K562 (cell line): ENCODE data around the gene ZNF189. TPM values are rescaled to one million over a fixed set of nuclear protein-coding genes. Genes with fewer than 3 reads are reported as not detected.
A peak's percentile ranks its signal among the peaks of the same experiment; 100 is the strongest.

Experiments
- ATAC-seq: fragments of 200-7000 bp; cut with Tn5 transposase; 3 replicates; pipeline ENCODE4 v1.9.1; 2020; ENCODE audit warnings: moderate library complexity
- BruUV-seq: library from RNA; stranded (reverse); fragments of 400-500 nt; replicated peaks from 2 replicates; lab custom pipeline; 2021; lab: Mats Ljungman, UMichigan
- CTCF ChIA-PET: fragments of 300-600 bp; formaldehyde crosslinking; extraction: SDS; loops from one replicate; lab custom pipeline; 2021; ENCODE audit warnings: low intra/inter-chr PET ratio; lab: Yijun Ruan, JAX
- POLR2A ChIA-PET: fragments of 300-600, 350-650 bp; sonication (Branson Sonifier 250); formaldehyde crosslinking; extraction: SDS; loops from one replicate; lab custom pipeline; 2021; ENCODE audit warnings: antibody characterized with exemption, inconsistent platforms; lab: Yijun Ruan, JAX
- DNase-seq, 4 experiments: peaks; one replicate each; pipeline versions ENCODE4 v3.0.0 to v3.0.0-alpha.2; 2011 to 2018; ENCODE audit warnings: low spot score in 3 of 4, mixed read lengths in 3 of 4; ENCODE audit errors: extremely low read depth in 1 of 4
- FAIRE-seq: peaks from 2 replicates; lab custom pipeline; 2011; peaks lifted over from hg19 to GRCh38; lab: Jason Lieb, UNC
- H2AFZ ChIP-seq: 2 replicates; pipeline ENCODE4 v1.6.0; 2011; ENCODE audit warnings: low read depth, low read length, control low read depth, inconsistent platforms
- H3K27ac ChIP-seq: fragments of 200-600 bp; 3 replicates; pipeline ENCODE4 v1.8.0; 2011; ENCODE audit warnings: low read depth, mild to moderate bottlenecking, control low read depth, inconsistent platforms, low read length, moderate library complexity, mixed read lengths; ENCODE audit errors: extremely low read depth
- H3K27me3 ChIP-seq, 2 experiments: fragments of 300-600 bp in 1 of 2; 2 replicates in 1 of 2; 3 replicates in 1 of 2; pipeline versions ENCODE4 v1.6.0 to v1.8.0; 2011; ENCODE audit warnings: inconsistent platforms in 2 of 2, low read length in 2 of 2, mild to moderate bottlenecking in 1 of 2, mixed read lengths in 1 of 2, moderate library complexity in 1 of 2; ENCODE audit not compliant: control insufficient read depth in 2 of 2, insufficient read depth in 2 of 2
- H3K36me3 ChIP-seq: fragments of 300-600 bp; 3 replicates; pipeline ENCODE4 v1.8.0; 2011; ENCODE audit warnings: mild to moderate bottlenecking, low read length, inconsistent platforms; ENCODE audit not compliant: control insufficient read depth, insufficient read depth
- H3K4me1 ChIP-seq, 2 experiments: fragments of 200-600 bp in 1 of 2; replicated peaks in 1 of 2; 2 replicates in 1 of 2; 3 replicates in 1 of 2; pipeline versions ENCODE4 v1.5.1 to v1.8.0; 2011; ENCODE audit warnings: inconsistent platforms in 2 of 2, low read length in 2 of 2, mild to moderate bottlenecking in 1 of 2, mixed read lengths in 1 of 2, moderate library complexity in 1 of 2; ENCODE audit not compliant: control insufficient read depth in 2 of 2, insufficient read depth in 2 of 2
- H3K4me2 ChIP-seq: 2 replicates; pipeline ENCODE4 v1.6.1; 2011; ENCODE audit warnings: low read length, control low read depth, inconsistent platforms, mixed read lengths; ENCODE audit not compliant: insufficient read depth
- H3K4me3 ChIP-seq: fragments of 200-600 bp; sonication (generic), shearing (Covaris generic); 2 replicates; pipeline ENCODE4 v1.5.1; 2016; ENCODE audit warnings: control low read depth, inconsistent platforms
- H3K79me2 ChIP-seq: fragments of 200-600 bp; 3 replicates; pipeline ENCODE4 v1.8.0; 2011; ENCODE audit warnings: low read length, inconsistent platforms; ENCODE audit not compliant: control insufficient read depth, insufficient read depth
- H3K9ac ChIP-seq, 2 experiments: 2 replicates each; pipeline versions ENCODE4 v1.6.0 to v1.6.1; 2011; ENCODE audit warnings: low read depth in 2 of 2, low read length in 2 of 2, control low read depth in 1 of 2, inconsistent platforms in 1 of 2, mild to moderate bottlenecking in 1 of 2, mixed read lengths in 1 of 2; ENCODE audit not compliant: insufficient read depth in 1 of 2
- H3K9me1 ChIP-seq: one replicate; pipeline ENCODE4 v1.6.0; 2011; ENCODE audit warnings: inconsistent platforms, mild to moderate bottlenecking, low read length, moderate library complexity; ENCODE audit not compliant: control insufficient read depth, insufficient read depth
- H3K9me3 ChIP-seq: replicated peaks from 2 replicates; pipeline ENCODE4 v1.5.1; 2011; ENCODE audit warnings: low read depth, low read length, inconsistent platforms; ENCODE audit not compliant: control insufficient read depth, insufficient read depth
- H4K20me1 ChIP-seq: replicated peaks from 2 replicates; pipeline ENCODE4 v1.6.1; 2011; ENCODE audit warnings: low read length, inconsistent platforms, mixed read lengths; ENCODE audit not compliant: control insufficient read depth, insufficient read depth
- CCAR2 ChIP-seq: fragments of 200-400 bp; formaldehyde crosslinking; IDR thresholded peaks from 2 replicates; pipeline ENCODE4 v1.6.1; 2017; ENCODE audit warnings: mild to moderate bottlenecking, low read depth, low read length
- CHAMP1 ChIP-seq: fragments of 450-650 bp; IDR thresholded peaks from 2 replicates; pipeline ENCODE4 v1.6.1; 2016; ENCODE audit warnings: mild to moderate bottlenecking
- HCFC1 ChIP-seq: IDR thresholded peaks from 2 replicates; pipeline ENCODE4 v1.6.1; 2012; ENCODE audit warnings: low read depth, low read length, improper control_type of control experiment
- HMG20B ChIP-seq: fragments of 250-450 bp; sonication (Bioruptor Pico); IDR thresholded peaks from 2 replicates; pipeline ENCODE4 v1.5.0; 2021; ENCODE audit warnings: mild to moderate bottlenecking
- IFI16 ChIP-seq: fragments of 250-450 bp; sonication (Bioruptor Pico); IDR thresholded peaks from 2 replicates; pipeline ENCODE4 v2.1.2; 2022; ENCODE audit warnings: mild to moderate bottlenecking, inconsistent platforms
- MXI1 ChIP-seq: IDR thresholded peaks from 2 replicates; pipeline ENCODE4 v1.6.1; 2011; ENCODE audit warnings: low read depth, mild to moderate bottlenecking, improper control_type of control experiment, low read length
- PCBP2 ChIP-seq: fragments of 200-400 bp; formaldehyde crosslinking; IDR thresholded peaks from 2 replicates; pipeline ENCODE4 v1.6.1; 2018; ENCODE audit warnings: low read length, low read depth, mild to moderate bottlenecking, moderate library complexity; ENCODE audit not compliant: poor library complexity, severe bottlenecking
- SUPT5H ChIP-seq: fragments of 450-650 bp; IDR thresholded peaks from 2 replicates; pipeline ENCODE4 v1.6.1; 2016
- TAF15 ChIP-seq: fragments of 200-400 bp; formaldehyde crosslinking; IDR thresholded peaks from 2 replicates; pipeline ENCODE4 v1.6.1; 2017; ENCODE audit warnings: mild to moderate bottlenecking, low read depth, low read length, moderate library complexity
- ZKSCAN8 ChIP-seq: fragments of 200-800 bp; sonication (Bioruptor generic); IDR thresholded peaks from 2 replicates; pipeline ENCODE4 v1.6.1; 2016; ENCODE audit warnings: missing genetic modification characterization, missing compliant biosample characterization
- ZNF165 ChIP-seq: fragments of 250-450 bp; sonication (Bioruptor Pico); IDR thresholded peaks from 2 replicates; pipeline ENCODE4 v1.4.0; 2020; ENCODE audit warnings: borderline replicate concordance
- ZNF224 ChIP-seq: sonication (generic); formaldehyde crosslinking; IDR thresholded peaks from 2 replicates; pipeline ENCODE4 v1.8.0; 2022; ENCODE audit warnings: mild to moderate bottlenecking, missing genetic modification reagents
- ZNF263 ChIP-seq: sonication (generic); formaldehyde crosslinking; IDR thresholded peaks from 2 replicates; pipeline ENCODE4 v1.8.0; 2022; ENCODE audit warnings: mild to moderate bottlenecking, missing genetic modification reagents, borderline replicate concordance
- WGBS: fragments of 100-300 bp; shearing (Covaris generic); methylation state at CpG from one replicate; pipeline ENCODE4 v1.1.6; 2016; ENCODE audit warnings: low coverage, mixed read lengths; ENCODE audit not compliant: insufficient coverage; ENCODE audit errors: missing lambda C conversion rate; 5-methylcytosine and 5-hydroxymethylcytosine counted together
- in situ Hi-C: fragments of 300-500 bp; cut with MboI; formaldehyde crosslinking; loops from 4 replicates; pipeline ENCODE4 v1.15.0; 2018; ENCODE audit warnings: inconsistent platforms, mixed read lengths
- intact Hi-C: fragments of 100-400 bp; cut with micrococcal nuclease; formaldehyde crosslinking; loops from 2 replicates; pipeline ENCODE4 v1.14.2; 2022
- polyA plus RNA-seq, 8 experiments: library from polyadenylated mRNA; depleted of rRNA in 4 of 8; stranded (reverse) in 5 of 8; unstranded in 3 of 8; fragments of >200 nt; fragmentation: Nextera tagmentation in 2 of 8; fragmentation: Illumina TruSeq in 1 of 8; extraction: Ambion mirVana in 2 of 8; extraction: Trizol in 1 of 8; gene quantifications; 2 replicates each; pipeline versions ENCODE4 v1.2.1 to v1.2.3, GENCODE V29; 2011 to 2014; ENCODE audit warnings: inconsistent platforms in 1 of 8, missing spikeins in 1 of 8
- total RNA-seq, 7 experiments: library from RNA; depleted of rRNA in 6 of 7; stranded (reverse); fragments of >200 nt in 6 of 7; fragmentation: Illumina TruSeq in 2 of 7; extraction: Trizol in 2 of 7; gene quantifications; 2 replicates each; pipeline versions ENCODE4 v1.2.1 to v1.2.3, GENCODE V29; 2011 to 2021; ENCODE audit warnings: low replicate concordance in 1 of 7
- TF ChIP-seq, protein P1 (sequence below), 3 experiments: IDR thresholded peaks in 2 of 3; conservative IDR thresholded peaks in 1 of 3; 2 replicates each; pipeline ENCODE4 v1.5.1; 2011 to 2012; ENCODE audit warnings: low read length in 3 of 3, mild to moderate bottlenecking in 3 of 3, control low read depth in 2 of 3, improper control_type of control experiment in 1 of 3, inconsistent platforms in 1 of 3, low read depth in 1 of 3, mixed read lengths in 1 of 3, moderate library complexity in 1 of 3; ENCODE audit not compliant: insufficient read depth in 2 of 3
- TF ChIP-seq, protein P2 (sequence below): fragments of 250-450 bp; sonication (Bioruptor Pico); IDR thresholded peaks from 2 replicates; pipeline ENCODE4 v1.8.0; 2021; ENCODE audit warnings: moderate library complexity, mild to moderate bottlenecking, inconsistent platforms

ZNF189 gene
- total and polyA plus RNA-seq, 9 of the 15 experiments (the other 6 are each of a cell fraction or from before 2014, with no cell fraction given): 2.4 to 15.3 (median 6.4) TPM

DNA sequence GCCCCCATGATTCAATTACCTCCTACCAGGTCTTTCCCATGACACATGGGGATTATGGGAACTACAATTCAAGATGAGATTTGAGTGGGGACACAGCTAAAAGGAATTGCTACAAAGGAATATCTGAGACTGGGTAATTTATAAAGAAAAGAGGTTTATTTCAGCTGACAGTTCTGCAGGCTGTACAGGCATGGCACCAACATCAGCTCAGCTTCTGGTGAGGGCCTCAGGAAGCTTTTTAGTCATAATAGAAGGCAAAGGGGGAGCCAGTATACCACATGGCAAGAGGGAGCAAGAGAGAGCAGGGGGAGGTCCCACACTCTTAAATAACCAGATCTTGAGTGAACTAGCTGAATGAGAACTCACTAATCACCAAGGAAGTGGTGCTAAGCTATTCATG, 48.1 kb downstream of the ZNF189 start (continued):
- TF ChIP-seq HCFC1 (no peak), ZNF263 (CRISPR knock-in tag) (no peak), CCAR2 (no peak)
- TF ChIP-seq, protein P1, sequence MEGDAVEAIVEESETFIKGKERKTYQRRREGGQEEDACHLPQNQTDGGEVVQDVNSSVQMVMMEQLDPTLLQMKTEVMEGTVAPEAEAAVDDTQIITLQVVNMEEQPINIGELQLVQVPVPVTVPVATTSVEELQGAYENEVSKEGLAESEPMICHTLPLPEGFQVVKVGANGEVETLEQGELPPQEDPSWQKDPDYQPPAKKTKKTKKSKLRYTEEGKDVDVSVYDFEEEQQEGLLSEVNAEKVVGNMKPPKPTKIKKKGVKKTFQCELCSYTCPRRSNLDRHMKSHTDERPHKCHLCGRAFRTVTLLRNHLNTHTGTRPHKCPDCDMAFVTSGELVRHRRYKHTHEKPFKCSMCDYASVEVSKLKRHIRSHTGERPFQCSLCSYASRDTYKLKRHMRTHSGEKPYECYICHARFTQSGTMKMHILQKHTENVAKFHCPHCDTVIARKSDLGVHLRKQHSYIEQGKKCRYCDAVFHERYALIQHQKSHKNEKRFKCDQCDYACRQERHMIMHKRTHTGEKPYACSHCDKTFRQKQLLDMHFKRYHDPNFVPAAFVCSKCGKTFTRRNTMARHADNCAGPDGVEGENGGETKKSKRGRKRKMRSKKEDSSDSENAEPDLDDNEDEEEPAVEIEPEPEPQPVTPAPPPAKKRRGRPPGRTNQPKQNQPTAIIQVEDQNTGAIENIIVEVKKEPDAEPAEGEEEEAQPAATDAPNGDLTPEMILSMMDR (IDR thresholded peaks at IDR 0.05 in 2 of 3, conservative IDR thresholded peaks at IDR 0.05 in 1 of 3; ENCODE audit: insufficient read depth in 2 of 3, low read depth in 1 of 3, low read length in 3 of 3): no peak

- H3K9me1 ChIP-seq: no peaks in the 10 kb centered on the region
- H3K4me1 ChIP-seq: peaks cover 0 to 6% of the 10 kb centered on the region in 2 experiments; a peak in 1 of 5 replicates
- DNase-seq (no peak), ATAC-seq (no peak), FAIRE-seq (no peak)
- H3K9ac ChIP-seq: peak overlapping the region in 1 of 2 experiments; percentile 54; a peak in 1 of 4 replicates
- no peaks in the 10 kb centered on the region for H4K20me1 ChIP-seq
- POLR2A ChIA-PET: interaction anchor here (1.1 kb wide), 1 partner anchor 22 kb away, joined by 4 read pairs; no protein-coding TSS in a partner anchor
- intact Hi-C loops: loop anchor here (1.0 to 5.0 kb wide), 4 partner anchors 51 to 136 kb away; partner anchors contain the start of genes MRPL50 and ZNF189
- peak overlapping the region; percentile 96 for H2AFZ ChIP-seq
- H3K4me3 ChIP-seq: peak overlapping the region; percentile 67
- H3K27ac ChIP-seq: no peak overlapping the region
- H3K4me2 ChIP-seq: peak overlapping the region; percentile 30; the same call in 1 of the 2 replicates
- no TSS peak for BruUV-seq
- H3K27me3 ChIP-seq: no peaks in the 10 kb centered on the region
- CTCF ChIA-PET: interaction anchor here (0.6 to 1.8 kb wide), 4 partner anchors 33 to 119 kb away, joined by 3 to 15 read pairs (median 6); partner anchors contain the start of gene RNF20
- no peaks in the 10 kb centered on the region for H3K36me3 ChIP-seq
- no peaks in the 10 kb centered on the region for H3K79me2 ChIP-seq
- no peaks in the 10 kb centered on the region for H3K9me3 ChIP-seq
- in situ Hi-C loops: loop anchor here (5.0 kb wide), 1 partner anchor 84 kb away; the partner anchor contains the start of gene RNF20
- WGBS: 0% methylated on average over 1 of the region's 4 CpGs
- TF ChIP-seq IFI16 (CRISPR knock-in tag) (no peak), MXI1 (no peak), ZKSCAN8 (CRISPR knock-in tag) (no peak), CHAMP1 (no peak), SUPT5H (no peak), ZNF165 (CRISPR knock-in tag) (no peak), ZNF224 (CRISPR knock-in tag) (no peak), HMG20B (no peak), PCBP2 (no peak), TAF15 (no peak)
- TF ChIP-seq, protein P2, sequence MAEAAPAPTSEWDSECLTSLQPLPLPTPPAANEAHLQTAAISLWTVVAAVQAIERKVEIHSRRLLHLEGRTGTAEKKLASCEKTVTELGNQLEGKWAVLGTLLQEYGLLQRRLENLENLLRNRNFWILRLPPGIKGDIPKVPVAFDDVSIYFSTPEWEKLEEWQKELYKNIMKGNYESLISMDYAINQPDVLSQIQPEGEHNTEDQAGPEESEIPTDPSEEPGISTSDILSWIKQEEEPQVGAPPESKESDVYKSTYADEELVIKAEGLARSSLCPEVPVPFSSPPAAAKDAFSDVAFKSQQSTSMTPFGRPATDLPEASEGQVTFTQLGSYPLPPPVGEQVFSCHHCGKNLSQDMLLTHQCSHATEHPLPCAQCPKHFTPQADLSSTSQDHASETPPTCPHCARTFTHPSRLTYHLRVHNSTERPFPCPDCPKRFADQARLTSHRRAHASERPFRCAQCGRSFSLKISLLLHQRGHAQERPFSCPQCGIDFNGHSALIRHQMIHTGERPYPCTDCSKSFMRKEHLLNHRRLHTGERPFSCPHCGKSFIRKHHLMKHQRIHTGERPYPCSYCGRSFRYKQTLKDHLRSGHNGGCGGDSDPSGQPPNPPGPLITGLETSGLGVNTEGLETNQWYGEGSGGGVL (CRISPR knock-in tag): no peak
These were observed 50.0 kb downstream of the ZNF189 start for GRCh38 chr9:101448680-101449070.
